A549 (cell line): ENCODE data around the gene ID3.

Experiments used
- CHD4 ChIP-seq: fragments of 200-600 bp; sonication (generic); IDR thresholded peaks from 2 replicates; pipeline ENCODE4 v1.6.1; 2016; ENCODE audit warnings: antibody characterized with exemption, mild to moderate bottlenecking, borderline replicate concordance
- CTCF ChIP-seq: fragments of >200 bp; sonication (Bioruptor Twin); formaldehyde crosslinking; IDR thresholded peaks from 3 replicates; pipeline ENCODE4 v1.5.1; 2016
- USF2 ChIP-seq: fragments of 450-650 bp; IDR thresholded peaks from 2 replicates; pipeline ENCODE4 v1.6.1; 2014; ENCODE audit warnings: antibody characterized with exemption

GRCh38 chr1:23521588-23521987 lies 37.7 kb downstream of the ID3 start:
- TF ChIP-seq USF2 (no peak), CHD4 (no peak), CTCF (no peak)
